Neural cell (in vitro differentiated cells): ENCODE data around the gene TSKU.

Source experiments
- CTCF ChIP-seq: fragments of 450-650 bp; IDR thresholded peaks from 2 replicates; pipeline ENCODE4 v1.5.1; 2014; ENCODE audit warnings: antibody characterized with exemption, mild to moderate bottlenecking, moderate library complexity; ENCODE audit not compliant: poor library complexity, severe bottlenecking
- EP300 ChIP-seq: fragments of 450-650 bp; conservative IDR thresholded peaks from 2 replicates; pipeline ENCODE4 v1.6.1; 2014; ENCODE audit warnings: antibody characterized with exemption, mild to moderate bottlenecking, moderate library complexity; ENCODE audit not compliant: poor library complexity, severe bottlenecking
- POLR2AphosphoS5 ChIP-seq: IDR thresholded peaks from 2 replicates; pipeline ENCODE4 v1.6.1; 2012
- RAD21 ChIP-seq: fragments of 450-650 bp; conservative IDR thresholded peaks from 2 replicates; pipeline ENCODE4 v1.6.1; 2014; ENCODE audit warnings: antibody characterized with exemption, mild to moderate bottlenecking, moderate library complexity
- SMC3 ChIP-seq: fragments of 450-650 bp; conservative IDR thresholded peaks from 2 replicates; pipeline ENCODE4 v1.6.1; 2014; ENCODE audit warnings: antibody characterized with exemption, mild to moderate bottlenecking, moderate library complexity; ENCODE audit not compliant: poor library complexity

DNA sequence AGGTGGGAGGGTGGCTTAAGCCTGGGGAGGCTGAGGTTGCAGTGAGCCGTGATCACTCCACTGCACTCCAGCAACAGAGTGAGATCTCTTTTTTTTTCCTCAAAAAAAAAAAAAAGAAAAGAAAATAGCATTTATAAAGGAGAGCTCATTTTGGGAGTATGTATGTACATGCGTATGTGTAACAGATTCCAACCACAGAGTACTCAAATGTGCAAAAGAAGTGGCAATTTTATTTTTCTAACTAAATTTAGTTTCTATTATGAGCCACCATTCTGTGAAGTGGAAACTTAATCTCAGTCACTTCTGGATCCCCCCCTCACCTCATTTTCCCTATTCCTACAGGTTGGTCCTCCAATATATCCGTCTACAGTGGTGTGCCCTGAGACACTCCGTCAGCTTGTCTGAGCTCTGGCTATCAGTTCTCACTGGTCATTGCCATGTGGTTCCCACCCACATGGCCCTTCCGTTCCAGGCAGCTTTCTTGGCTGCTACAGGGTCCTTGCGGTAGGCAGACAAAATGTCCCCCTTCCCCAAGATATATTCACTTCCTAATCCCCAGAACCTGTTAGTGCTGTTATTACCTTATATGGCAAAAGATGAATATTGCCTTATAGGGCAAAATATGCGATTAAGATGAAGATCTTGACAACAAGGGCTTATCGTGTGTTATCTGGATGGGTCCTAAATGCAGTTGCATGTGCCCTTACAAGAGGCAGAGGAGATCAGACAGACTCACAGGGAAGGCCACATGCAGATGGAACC is 35.8 kb upstream of the TSKU start:
- TF ChIP-seq RAD21 (no peak), CTCF (no peak), EP300 (no peak), SMC3 (no peak), POLR2AphosphoS5 (no peak)
